IMR-90 (cell line): Measurements from ENCODE around the gene GABBR2. TPM values are rescaled to one million over a fixed set of nuclear protein-coding genes. Genes with fewer than 3 reads are reported as not detected.

ENCODE experiments used
- ATAC-seq: fragments of 200-7000 bp; cut with Tn5 transposase; 2 replicates; pipeline ENCODE4 v1.9.1; 2020; ENCODE audit warnings: low read depth, mild to moderate bottlenecking, moderate library complexity
- BruUV-seq: library from RNA; stranded (reverse); fragments of 400-500 nt; replicated peaks from 2 replicates; lab custom pipeline; 2021; lab: Mats Ljungman, UMichigan
- CTCF ChIA-PET: fragments of 300-600 bp; formaldehyde crosslinking; extraction: SDS; loops from one replicate; lab custom pipeline; 2021; ENCODE audit warnings: antibody characterized with exemption; lab: Yijun Ruan, JAX
- POLR2A ChIA-PET: fragments of 300-600 bp; sonication (Branson Sonifier 250); formaldehyde crosslinking; loops from one replicate; lab custom pipeline; 2022; ENCODE audit warnings: antibody characterized with exemption; ENCODE audit not compliant: unreplicated experiment; lab: Charles Lee
- DNase-seq: peaks from one replicate; pipeline ENCODE4 v3.0.0; 2013
- H2AFZ ChIP-seq: replicated peaks from 2 replicates; pipeline ENCODE3; 2013; ENCODE audit warnings: low read length, mild to moderate bottlenecking; ENCODE audit not compliant: poor library complexity
- H2AK5ac ChIP-seq: 2 replicates; pipeline ENCODE4 v1.6.1; 2013; ENCODE audit warnings: low read depth, low read length, inconsistent platforms
- H2AK9ac ChIP-seq: replicated peaks from 2 replicates; pipeline ENCODE3; 2013; ENCODE audit warnings: mild to moderate bottlenecking, low read depth, low read length, moderate library complexity; ENCODE audit not compliant: poor library complexity
- H2BK120ac ChIP-seq: 2 replicates; pipeline ENCODE4 v1.6.1; 2013; ENCODE audit warnings: low read depth, low read length, inconsistent platforms
- H2BK15ac ChIP-seq: 3 replicates; pipeline ENCODE4 v1.6.1; 2013; ENCODE audit warnings: low read depth, low read length, inconsistent platforms
- H2BK20ac ChIP-seq: 2 replicates; pipeline ENCODE4 v1.6.1; 2013; ENCODE audit warnings: low read depth, mild to moderate bottlenecking, inconsistent platforms, low read length, moderate library complexity
- H2BK5ac ChIP-seq: 2 replicates; pipeline ENCODE4 v1.6.1; 2013; ENCODE audit warnings: mild to moderate bottlenecking, low read depth, low read length, inconsistent platforms; ENCODE audit not compliant: poor library complexity, severe bottlenecking
- H3K14ac ChIP-seq: replicated peaks from 2 replicates; pipeline ENCODE4 v1.6.1; 2013; ENCODE audit warnings: low read depth, low read length, inconsistent platforms
- H3K18ac ChIP-seq: 2 replicates; pipeline ENCODE4 v1.6.1; 2013; ENCODE audit warnings: low read depth, low read length, control low read depth
- H3K23ac ChIP-seq: 2 replicates; pipeline ENCODE4 v1.6.1; 2013; ENCODE audit warnings: low read depth, low read length, inconsistent platforms
- H3K27ac ChIP-seq: 2 replicates; pipeline ENCODE4 v1.5.1; 2013; ENCODE audit warnings: mild to moderate bottlenecking, control low read depth, low read length; ENCODE audit not compliant: insufficient read depth
- H3K27me3 ChIP-seq: 2 replicates; pipeline ENCODE4 v1.6.1; 2013; ENCODE audit warnings: low read length; ENCODE audit not compliant: control insufficient read depth, insufficient read depth
- H3K36me3 ChIP-seq: 2 replicates; pipeline ENCODE4 v1.6.1; 2013; ENCODE audit warnings: low read length, mixed read lengths; ENCODE audit not compliant: control insufficient read depth, insufficient read depth
- H3K4ac ChIP-seq: 2 replicates; pipeline ENCODE4 v1.6.1; 2013; ENCODE audit warnings: low read depth, low read length, inconsistent platforms
- H3K4me1 ChIP-seq: 2 replicates; pipeline ENCODE4 v1.6.1; 2013; ENCODE audit warnings: low read length, mixed read lengths; ENCODE audit not compliant: control insufficient read depth, insufficient read depth
- H3K4me2 ChIP-seq: 2 replicates; pipeline ENCODE4 v1.6.1; 2013; ENCODE audit warnings: low read depth, mild to moderate bottlenecking, control low read depth, low read length, moderate library complexity
- H3K4me3 ChIP-seq: 2 replicates; pipeline ENCODE4 v1.5.1; 2013; ENCODE audit warnings: low read depth, mild to moderate bottlenecking, control low read depth, low read length, moderate library complexity; ENCODE audit not compliant: insufficient read depth
- H3K56ac ChIP-seq: 2 replicates; pipeline ENCODE4 v1.6.1; 2013; ENCODE audit warnings: low read length, inconsistent platforms; ENCODE audit not compliant: insufficient read depth; ENCODE audit errors: extremely low read depth
- H3K79me1 ChIP-seq, 2 experiments: 2 replicates each; pipeline ENCODE4 v1.6.1; 2013; ENCODE audit warnings: low read length in 2 of 2, inconsistent platforms in 1 of 2, low read depth in 1 of 2
- H3K9ac ChIP-seq: 2 replicates; pipeline ENCODE4 v1.6.1; 2013; ENCODE audit warnings: low read depth, low read length, control low read depth
- H3K9me1 ChIP-seq: 2 replicates; pipeline ENCODE4 v1.6.1; 2013; ENCODE audit warnings: low read length, inconsistent platforms; ENCODE audit not compliant: insufficient read depth
- H3K9me3 ChIP-seq: 2 replicates; pipeline ENCODE4 v1.6.1; 2013; ENCODE audit warnings: low read length; ENCODE audit not compliant: control insufficient read depth, insufficient read depth
- H4K20me1 ChIP-seq: 2 replicates; pipeline ENCODE4 v1.6.1; 2013; ENCODE audit warnings: low read length, inconsistent platforms; ENCODE audit not compliant: insufficient read depth
- H4K5ac ChIP-seq: 2 replicates; pipeline ENCODE4 v1.6.1; 2013; ENCODE audit warnings: mild to moderate bottlenecking, low read depth, low read length, control low read depth
- H4K8ac ChIP-seq, 2 experiments: 2 replicates each; pipeline ENCODE4 v1.6.1; 2013; ENCODE audit warnings: low read depth in 2 of 2, low read length in 2 of 2, control low read depth in 1 of 2, inconsistent platforms in 1 of 2
- H4K91ac ChIP-seq: 2 replicates; pipeline ENCODE4 v1.6.1; 2013; ENCODE audit warnings: low read depth, low read length, inconsistent platforms; ENCODE audit not compliant: insufficient read depth
- BHLHE40 ChIP-seq: fragments of 150-350 bp; IDR thresholded peaks from 2 replicates; pipeline ENCODE4 v1.6.1; 2016; ENCODE audit warnings: mild to moderate bottlenecking, low read depth, low read length
- CEBPB ChIP-seq: IDR thresholded peaks from 2 replicates; pipeline ENCODE4 v1.6.1; 2012; ENCODE audit warnings: low read depth, low read length, improper control_type of control experiment
- CHD1 ChIP-seq: IDR thresholded peaks from 2 replicates; pipeline ENCODE4 v1.6.1; 2012; ENCODE audit warnings: low read depth, low read length, improper control_type of control experiment
- ELK1 ChIP-seq: fragments of 150-350 bp; IDR thresholded peaks from 2 replicates; pipeline ENCODE4 v1.6.1; 2016; ENCODE audit warnings: low read depth, mild to moderate bottlenecking, low read length, moderate library complexity, borderline replicate concordance
- FOS ChIP-seq: fragments of 150-350 bp; IDR thresholded peaks from 2 replicates; pipeline ENCODE4 v1.6.1; 2016; ENCODE audit warnings: low read depth, low read length
- MAZ ChIP-seq: IDR thresholded peaks from 2 replicates; pipeline ENCODE4 v1.6.1; 2012; ENCODE audit warnings: low read depth, mild to moderate bottlenecking, low read length, improper control_type of control experiment, moderate library complexity, borderline replicate concordance
- MXI1 ChIP-seq: IDR thresholded peaks from 2 replicates; pipeline ENCODE4 v1.6.1; 2012; ENCODE audit warnings: low read depth, mild to moderate bottlenecking, low read length, moderate library complexity, borderline replicate concordance
- NFE2L2 ChIP-seq: fragments of 150-350 bp; IDR thresholded peaks from 2 replicates; pipeline ENCODE4 v1.6.1; 2016; ENCODE audit warnings: low read depth, mild to moderate bottlenecking, low read length
- POLR2A ChIP-seq: IDR thresholded peaks from 2 replicates; pipeline ENCODE4 v1.6.1; 2012; ENCODE audit warnings: mild to moderate bottlenecking, low read depth, low read length
- RAD21 ChIP-seq: IDR thresholded peaks from 2 replicates; pipeline ENCODE4 v1.6.1; 2012; ENCODE audit warnings: low read length, improper control_type of control experiment
- RFX5 ChIP-seq: IDR thresholded peaks from 2 replicates; pipeline ENCODE4 v1.8.0; 2012; ENCODE audit warnings: low read depth, mild to moderate bottlenecking, low read length, moderate library complexity
- SMC3 ChIP-seq: fragments of 150-350 bp; IDR thresholded peaks from 2 replicates; pipeline ENCODE4 v1.6.1; 2016; ENCODE audit warnings: low read depth, mild to moderate bottlenecking, antibody characterized with exemption, low read length, moderate library complexity
- WGBS, 2 experiments: methylation state at CpG; one replicate each; pipeline versions ENCODE4 v1.1.5 to v1.1.7; 2013; ENCODE audit warnings: missing lambda C conversion rate in 2 of 2; ENCODE audit not compliant: insufficient read length in 1 of 2; ENCODE audit errors: extremely low coverage in 2 of 2; 5-methylcytosine and 5-hydroxymethylcytosine counted together
- dilution Hi-C: fragments of 300-500 bp; cut with HindIII; formaldehyde crosslinking; loops from one replicate; pipeline ENCODE4 v1.14.3; 2018; ENCODE audit warnings: low sequenced_read_pairs; ENCODE audit not compliant: unreplicated experiment
- in situ Hi-C: fragments of 300-500 bp; cut with MboI; formaldehyde crosslinking; loops from 3 replicates; pipeline ENCODE4 v1.14.3; 2019; ENCODE audit warnings: low sequenced_read_pairs, inconsistent platforms, mixed read lengths
- intact Hi-C: fragments of 100-400 bp; cut with micrococcal nuclease; formaldehyde crosslinking; loops from 2 replicates; pipeline ENCODE4 v1.10.0; 2022
- polyA plus RNA-seq, 3 experiments: library from polyadenylated mRNA; depleted of rRNA; stranded (reverse); fragments of >200 nt; gene quantifications; 2 replicates each; pipeline ENCODE4 v1.2.3, GENCODE V29; 2012; ENCODE audit warnings: low replicate concordance in 1 of 3
- total RNA-seq: library from RNA; depleted of rRNA; stranded (reverse); fragments of >200 nt; gene quantifications from 2 replicates; pipeline ENCODE4 v1.2.3, GENCODE V29; 2012

GABBR2 gene
- total and polyA plus RNA-seq, 2 of the 4 experiments (the other 2 are of a cell fraction) = 14.2 to 20.3 TPM

- Histone ChIP-seq H3K27me3 (no peaks in the 10 kb centered on the region), H3K9me1 (peaks cover 3% of the 10 kb centered on the region; the same call in 1 of the 2 replicates), H3K14ac (no peak overlapping the region), H3K36me3 (no peaks in the 10 kb centered on the region), H3K79me1 (peaks cover 9 to 32% of the 10 kb centered on the region in 2 experiments), H3K27ac (no peak overlapping the region), H3K4ac (no peak overlapping the region), H3K9ac (no peak overlapping the region), H2AK9ac (no peak overlapping the region), H4K20me1 (no peaks in the 10 kb centered on the region; the same call in 1 of the 2 replicates), H2BK5ac (no peak overlapping the region), H3K56ac (no peak overlapping the region), H3K23ac (no peak overlapping the region), H2BK20ac (no peak overlapping the region), H3K4me3 (no peak overlapping the region), H2AK5ac (no peak overlapping the region), H3K4me2 (no peak overlapping the region), H4K8ac (no peak overlapping the region), H4K91ac (no peak overlapping the region), H2BK120ac (no peak overlapping the region), H3K4me1 (no peaks in the 10 kb centered on the region), H2BK15ac (no peak overlapping the region), H3K9me3 (no peaks in the 10 kb centered on the region), H2AFZ (no peak overlapping the region), H3K18ac (no peak overlapping the region), H4K5ac (no peak overlapping the region)
- POLR2A ChIA-PET = interaction anchor here (0.6 kb wide), 1 partner anchor 429 kb away, joined by 9 read pairs; no protein-coding TSS in a partner anchor
- WGBS, 2 experiments = no CpG with 5 or more reads among the region's 3 CpGs
- dilution Hi-C loops = no loop called here
- intact Hi-C loops = loop anchor here (2.0 kb wide), 1 partner anchor 20 kb away; no protein-coding TSS in a partner anchor
- DNase-seq (no peak), ATAC-seq (no peak)
- TF ChIP-seq RFX5 = no peak
- TF ChIP-seq NFE2L2 = no peak
- TF ChIP-seq BHLHE40 = no peak
- TF ChIP-seq CEBPB = no peak
- TF ChIP-seq RAD21 = no peak
- TF ChIP-seq MAZ = no peak
- TF ChIP-seq MXI1 = no peak
- no peak for TF ChIP-seq CHD1
- no peak for TF ChIP-seq FOS
- TF ChIP-seq ELK1 = no peak
- TF ChIP-seq POLR2A = no peak
- TF ChIP-seq SMC3 = no peak
- in situ Hi-C loops = no loop called here
- BruUV-seq = no TSS peak
- CTCF ChIA-PET = interaction anchor here (0.6 kb wide), 1 partner anchor 26 kb away, joined by 3 read pairs; no protein-coding TSS in a partner anchor
These were observed 68.3 kb downstream of the GABBR2 start for GRCh38 chr9:98640394-98640793.
